K562 (cell line): ENCODE measurements around the gene HAT1. TPM values are rescaled to one million over a fixed set of nuclear protein-coding genes. Genes with fewer than 3 reads are reported as not detected.

Experiments
- ATAC-seq: fragments of 200-7000 bp; cut with Tn5 transposase; 3 replicates; pipeline ENCODE4 v1.9.1; 2020; ENCODE audit warnings: moderate library complexity
- BruUV-seq: library from RNA; stranded (reverse); fragments of 400-500 nt; replicated peaks from 2 replicates; lab custom pipeline; 2021; lab: Mats Ljungman, UMichigan
- CTCF ChIA-PET: fragments of 300-600 bp; formaldehyde crosslinking; extraction: SDS; loops from one replicate; lab custom pipeline; 2021; ENCODE audit warnings: low intra/inter-chr PET ratio; lab: Yijun Ruan, JAX
- POLR2A ChIA-PET: fragments of 300-600, 350-650 bp; sonication (Branson Sonifier 250); formaldehyde crosslinking; extraction: SDS; loops from one replicate; lab custom pipeline; 2021; ENCODE audit warnings: antibody characterized with exemption, inconsistent platforms; lab: Yijun Ruan, JAX
- DNase-seq, 4 experiments: peaks; one replicate each; pipeline versions ENCODE4 v3.0.0 to v3.0.0-alpha.2; 2011 to 2018; ENCODE audit warnings: low spot score in 3 of 4, mixed read lengths in 3 of 4; ENCODE audit errors: extremely low read depth in 1 of 4
- FAIRE-seq: peaks from 2 replicates; lab custom pipeline; 2011; peaks lifted over from hg19 to GRCh38; lab: Jason Lieb, UNC
- H2AFZ ChIP-seq: 2 replicates; pipeline ENCODE4 v1.6.0; 2011; ENCODE audit warnings: low read depth, low read length, control low read depth, inconsistent platforms
- H3K27ac ChIP-seq: fragments of 200-600 bp; 3 replicates; pipeline ENCODE4 v1.8.0; 2011; ENCODE audit warnings: low read depth, mild to moderate bottlenecking, control low read depth, inconsistent platforms, low read length, moderate library complexity, mixed read lengths; ENCODE audit errors: extremely low read depth
- H3K27me3 ChIP-seq, 2 experiments: fragments of 300-600 bp in 1 of 2; 2 replicates in 1 of 2; 3 replicates in 1 of 2; pipeline versions ENCODE4 v1.6.0 to v1.8.0; 2011; ENCODE audit warnings: inconsistent platforms in 2 of 2, low read length in 2 of 2, mild to moderate bottlenecking in 1 of 2, mixed read lengths in 1 of 2, moderate library complexity in 1 of 2; ENCODE audit not compliant: control insufficient read depth in 2 of 2, insufficient read depth in 2 of 2
- H3K36me3 ChIP-seq: fragments of 300-600 bp; 3 replicates; pipeline ENCODE4 v1.8.0; 2011; ENCODE audit warnings: mild to moderate bottlenecking, low read length, inconsistent platforms; ENCODE audit not compliant: control insufficient read depth, insufficient read depth
- H3K4me1 ChIP-seq, 2 experiments: fragments of 200-600 bp in 1 of 2; replicated peaks in 1 of 2; 2 replicates in 1 of 2; 3 replicates in 1 of 2; pipeline versions ENCODE4 v1.5.1 to v1.8.0; 2011; ENCODE audit warnings: inconsistent platforms in 2 of 2, low read length in 2 of 2, mild to moderate bottlenecking in 1 of 2, mixed read lengths in 1 of 2, moderate library complexity in 1 of 2; ENCODE audit not compliant: control insufficient read depth in 2 of 2, insufficient read depth in 2 of 2
- H3K4me2 ChIP-seq: 2 replicates; pipeline ENCODE4 v1.6.1; 2011; ENCODE audit warnings: low read length, control low read depth, inconsistent platforms, mixed read lengths; ENCODE audit not compliant: insufficient read depth
- H3K4me3 ChIP-seq: fragments of 200-600 bp; sonication (generic), shearing (Covaris generic); 2 replicates; pipeline ENCODE4 v1.5.1; 2016; ENCODE audit warnings: control low read depth, inconsistent platforms
- H3K79me2 ChIP-seq: fragments of 200-600 bp; 3 replicates; pipeline ENCODE4 v1.8.0; 2011; ENCODE audit warnings: low read length, inconsistent platforms; ENCODE audit not compliant: control insufficient read depth, insufficient read depth
- H3K9ac ChIP-seq, 2 experiments: 2 replicates each; pipeline versions ENCODE4 v1.6.0 to v1.6.1; 2011; ENCODE audit warnings: low read depth in 2 of 2, low read length in 2 of 2, control low read depth in 1 of 2, inconsistent platforms in 1 of 2, mild to moderate bottlenecking in 1 of 2, mixed read lengths in 1 of 2; ENCODE audit not compliant: insufficient read depth in 1 of 2
- H3K9me1 ChIP-seq: one replicate; pipeline ENCODE4 v1.6.0; 2011; ENCODE audit warnings: inconsistent platforms, mild to moderate bottlenecking, low read length, moderate library complexity; ENCODE audit not compliant: control insufficient read depth, insufficient read depth
- H3K9me3 ChIP-seq: replicated peaks from 2 replicates; pipeline ENCODE4 v1.5.1; 2011; ENCODE audit warnings: low read depth, low read length, inconsistent platforms; ENCODE audit not compliant: control insufficient read depth, insufficient read depth
- H4K20me1 ChIP-seq: replicated peaks from 2 replicates; pipeline ENCODE4 v1.6.1; 2011; ENCODE audit warnings: low read length, inconsistent platforms, mixed read lengths; ENCODE audit not compliant: control insufficient read depth, insufficient read depth
- CBFA2T3 ChIP-seq: fragments of 450-650 bp; IDR thresholded peaks from 2 replicates; pipeline ENCODE4 v1.6.1; 2017
- CTCF ChIP-seq, 3 experiments: IDR thresholded peaks in 2 of 3; conservative IDR thresholded peaks in 1 of 3; 2 replicates each; pipeline ENCODE4 v1.5.1; 2011 to 2012; ENCODE audit warnings: low read length in 3 of 3, mild to moderate bottlenecking in 3 of 3, control low read depth in 2 of 3, improper control_type of control experiment in 1 of 3, inconsistent platforms in 1 of 3, low read depth in 1 of 3, mixed read lengths in 1 of 3, moderate library complexity in 1 of 3; ENCODE audit not compliant: insufficient read depth in 2 of 3
- ETS2 ChIP-seq: IDR thresholded peaks from 2 replicates; pipeline ENCODE4 v1.6.1; 2016; ENCODE audit warnings: borderline replicate concordance, missing genetic modification characterization, mild to moderate bottlenecking, moderate library complexity, missing compliant biosample characterization; ENCODE audit not compliant: poor library complexity, severe bottlenecking
- FOXA3 ChIP-seq, 2 experiments: fragments of 450-650 bp in 1 of 2; sonication (generic) in 1 of 2; formaldehyde crosslinking; IDR thresholded peaks in 1 of 2; conservative IDR thresholded peaks in 1 of 2; 2 replicates each; pipeline versions ENCODE4 v1.4.0 to v1.8.0; 2020 to 2022; ENCODE audit warnings: mild to moderate bottlenecking in 2 of 2, missing genetic modification reagents in 1 of 2
- HMBOX1 ChIP-seq: sonication (generic); IDR thresholded peaks from 2 replicates; pipeline ENCODE4 v1.6.1; 2016
- KDM1A ChIP-seq, 2 experiments: fragments of 450-650 bp; IDR thresholded peaks; 2 replicates each; pipeline ENCODE4 v1.6.1; 2016; ENCODE audit warnings: mild to moderate bottlenecking in 2 of 2
- RCOR1 ChIP-seq, 2 experiments: IDR thresholded peaks; 2 replicates each; pipeline ENCODE4 v1.6.1; 2012; ENCODE audit warnings: low read depth in 2 of 2, low read length in 2 of 2, borderline replicate concordance in 1 of 2, improper control_type of control experiment in 1 of 2
- RFX7 ChIP-seq: fragments of 250-450 bp; sonication (Bioruptor Pico); IDR thresholded peaks from 2 replicates; pipeline ENCODE4 v1.5.1; 2021; ENCODE audit warnings: mild to moderate bottlenecking
- SMARCE1 ChIP-seq: fragments of 450-650 bp; IDR thresholded peaks from 2 replicates; pipeline ENCODE4 v1.7.1; 2016; ENCODE audit warnings: mild to moderate bottlenecking
- SRSF3 ChIP-seq: fragments of 200-400 bp; formaldehyde crosslinking; IDR thresholded peaks from 2 replicates; pipeline ENCODE4 v1.6.1; 2016; ENCODE audit warnings: mild to moderate bottlenecking, low read length, moderate library complexity; ENCODE audit not compliant: insufficient read depth
- TAF9B ChIP-seq: fragments of 450-650 bp; IDR thresholded peaks from 2 replicates; pipeline ENCODE4 v1.6.1; 2018; ENCODE audit warnings: mild to moderate bottlenecking; ENCODE audit not compliant: partially characterized antibody
- ZBTB2 ChIP-seq: fragments of 450-650 bp; IDR thresholded peaks from 2 replicates; pipeline ENCODE4 v1.6.1; 2016; ENCODE audit warnings: antibody characterized with exemption
- ZNF263 ChIP-seq: sonication (generic); formaldehyde crosslinking; IDR thresholded peaks from 2 replicates; pipeline ENCODE4 v1.8.0; 2022; ENCODE audit warnings: mild to moderate bottlenecking, missing genetic modification reagents, borderline replicate concordance
- ZNF274 ChIP-seq: IDR thresholded peaks from 2 replicates; pipeline ENCODE4 v1.6.1; 2011; ENCODE audit warnings: low read depth, mild to moderate bottlenecking, low read length, moderate library complexity, borderline replicate concordance
- ZNF408 ChIP-seq: fragments of 250-450 bp; sonication (Bioruptor Pico); IDR thresholded peaks from 2 replicates; pipeline ENCODE4 v1.4.0; 2020; ENCODE audit warnings: low read depth, mild to moderate bottlenecking, moderate library complexity
- WGBS: fragments of 100-300 bp; shearing (Covaris generic); methylation state at CpG from one replicate; pipeline ENCODE4 v1.1.6; 2016; ENCODE audit warnings: low coverage, mixed read lengths; ENCODE audit not compliant: insufficient coverage; ENCODE audit errors: missing lambda C conversion rate; 5-methylcytosine and 5-hydroxymethylcytosine counted together
- in situ Hi-C: fragments of 300-500 bp; cut with MboI; formaldehyde crosslinking; loops from 4 replicates; pipeline ENCODE4 v1.15.0; 2018; ENCODE audit warnings: inconsistent platforms, mixed read lengths
- intact Hi-C: fragments of 100-400 bp; cut with micrococcal nuclease; formaldehyde crosslinking; loops from 2 replicates; pipeline ENCODE4 v1.14.2; 2022
- polyA plus RNA-seq, 8 experiments: library from polyadenylated mRNA; depleted of rRNA in 4 of 8; stranded (reverse) in 5 of 8; unstranded in 3 of 8; fragments of >200 nt; fragmentation: Nextera tagmentation in 2 of 8; fragmentation: Illumina TruSeq in 1 of 8; extraction: Ambion mirVana in 2 of 8; extraction: Trizol in 1 of 8; gene quantifications; 2 replicates each; pipeline versions ENCODE4 v1.2.1 to v1.2.3, GENCODE V29; 2011 to 2014; ENCODE audit warnings: inconsistent platforms in 1 of 8, missing spikeins in 1 of 8
- total RNA-seq, 7 experiments: library from RNA; depleted of rRNA in 6 of 7; stranded (reverse); fragments of >200 nt in 6 of 7; fragmentation: Illumina TruSeq in 2 of 7; extraction: Trizol in 2 of 7; gene quantifications; 2 replicates each; pipeline versions ENCODE4 v1.2.1 to v1.2.3, GENCODE V29; 2011 to 2021; ENCODE audit warnings: low replicate concordance in 1 of 7

Gene HAT1
- total and polyA plus RNA-seq, 9 of the 15 experiments (the other 6 are each of a cell fraction or from before 2014, with no cell fraction given): 125 to 384 (median 244) TPM

GRCh38 chr2:171893196-171893823, 29.0 kb upstream of the HAT1 start:
- intact Hi-C loops: loop anchor here (10.0 kb wide), 1 partner anchor 189 kb away; no protein-coding TSS in a partner anchor
- Histone ChIP-seq H3K9ac (peak overlapping the region; percentile 77 to 90; a peak in 3 of 4 replicates), H3K9me3 (peaks cover under 1% of the 10 kb centered on the region; the same call in 1 of the 2 replicates), H3K27ac (peak overlapping the region; percentile 86), H3K4me2 (peak overlapping the region; percentile 96), H3K79me2 (peaks cover 12% of the 10 kb centered on the region; the same call in 2 of the 3 replicates), H3K4me1 (peaks cover 5 to 12% of the 10 kb centered on the region in 2 experiments; a peak in 3 of 5 replicates), H3K4me3 (peak overlapping the region; percentile 79), H2AFZ (peak overlapping the region; percentile 99), H3K27me3 (no peaks in the 10 kb centered on the region), H3K9me1 (no peaks in the 10 kb centered on the region), H3K36me3 (peaks cover 21% of the 10 kb centered on the region), H4K20me1 (no peaks in the 10 kb centered on the region)
- FAIRE-seq (peak; percentile 70), ATAC-seq (peak; percentile 20), DNase-seq (peak in 3 of 4 experiments; percentile 20 to 33 (median 24))
- ChIA-PET POLR2A (interaction anchor here (0.6 to 10.9 kb wide), 12 partner anchors 12 to 214 kb away, joined by 3 to 78 read pairs (median 4); partner anchors contain the start of genes DLX1 and HAT1), CTCF (no interaction called here)
- BruUV-seq: TSS peak; percentile 73
- TF ChIP-seq ZNF274 (no peak), SRSF3 (no peak), ZNF408 (no peak), FOXA3 (CRISPR knock-in tag; conservative IDR thresholded peaks at IDR 0.05 in 1 of 2, IDR thresholded peaks at IDR 0.05 in 1 of 2) (0 out of 4 replicates have a peak, but pooled peaks of 1 of the 2 experiments have one; percentile 6), HMBOX1 (peak; percentile 64; the same call in 1 of the 2 replicates), CBFA2T3 (peak; percentile 33; the same call in 1 of the 2 replicates), TAF9B (peak; percentile 7), ZNF263 (no peak), RFX7 (CRISPR knock-in tag) (0 out of 2 replicates have a peak, but pooled peaks have one; percentile 61), RCOR1 (IDR thresholded peaks at IDR 0.05; ENCODE audit: borderline replicate concordance in 1 of 2, low read depth in 2 of 2, low read length in 2 of 2) (peak in 1 of 2 experiments; percentile 76; a peak in 2 of 4 replicates), SMARCE1 (peak; percentile 46; the same call in 1 of the 2 replicates), ZBTB2 (no peak), CTCF (IDR thresholded peaks at IDR 0.05 in 2 of 3, conservative IDR thresholded peaks at IDR 0.05 in 1 of 3; ENCODE audit: insufficient read depth in 2 of 3, low read depth in 1 of 3, low read length in 3 of 3) (no peak), KDM1A (IDR thresholded peaks at IDR 0.05) (peak; percentile 38 to 43; a peak in 2 of 4 replicates), ETS2 (tag) (no peak)
- in situ Hi-C loops: no loop called here
- 18% methylated on average over 7 of the region's 7 CpGs for WGBS
